Loucy (cell line): Measurements from ENCODE around the gene TRPM6.
A peak's percentile ranks its signal among the peaks of the same experiment; 100 is the strongest.

Experiments
- H2AFZ ChIP-seq: fragments of 200-600 bp; sonication (generic); 2 replicates; pipeline ENCODE4 v1.6.0; 2016; ENCODE audit warnings: antibody characterized with exemption, mild to moderate bottlenecking, low read length, moderate library complexity
- H3F3A ChIP-seq: fragments of 200-600 bp; 2 replicates; pipeline ENCODE4 v1.6.0; 2016; ENCODE audit warnings: antibody characterized with exemption, low read depth, mild to moderate bottlenecking
- H3K27me3 ChIP-seq: fragments of 200-600 bp; sonication (generic); 2 replicates; pipeline ENCODE4 v1.6.1; 2014; ENCODE audit warnings: low read length, mild to moderate bottlenecking; ENCODE audit not compliant: insufficient read depth, poor library complexity, severe bottlenecking
- H3K36me3 ChIP-seq: fragments of 200-600 bp; sonication (generic); 2 replicates; pipeline ENCODE4 v1.6.1; 2016; ENCODE audit warnings: low read length; ENCODE audit not compliant: insufficient read depth
- H3K4me1 ChIP-seq: fragments of 200-600 bp; sonication (generic); 2 replicates; pipeline ENCODE4 v1.5.1; 2014; ENCODE audit warnings: low read length, mild to moderate bottlenecking; ENCODE audit not compliant: insufficient read depth, poor library complexity, severe bottlenecking
- H3K4me2 ChIP-seq: fragments of 200-600 bp; sonication (generic); 2 replicates; pipeline ENCODE4 v1.6.0; 2014; ENCODE audit warnings: antibody characterized with exemption, low read length, low read depth, mild to moderate bottlenecking; ENCODE audit not compliant: poor library complexity, severe bottlenecking
- H3K4me3 ChIP-seq: fragments of 200-600 bp; sonication (generic); 2 replicates; pipeline ENCODE4 v1.5.1; 2014; ENCODE audit warnings: low read length, mild to moderate bottlenecking, mixed read lengths; ENCODE audit not compliant: poor library complexity, severe bottlenecking
- H3K79me2 ChIP-seq: fragments of 200-600 bp; sonication (generic); 2 replicates; pipeline ENCODE4 v1.6.1; 2014; ENCODE audit warnings: low read length; ENCODE audit not compliant: insufficient read depth
- H3K9ac ChIP-seq: fragments of 200-600 bp; sonication (generic); 2 replicates; pipeline ENCODE4 v1.6.0; 2014; ENCODE audit warnings: mild to moderate bottlenecking, low read depth, low read length, moderate library complexity; ENCODE audit not compliant: poor library complexity, severe bottlenecking
- H3K9me2 ChIP-seq: fragments of 200-600 bp; sonication (generic); replicated peaks from 2 replicates; pipeline ENCODE4 v1.6.1; 2016; ENCODE audit warnings: low read depth, low read length, mixed read lengths
- H3K9me3 ChIP-seq: fragments of 200-600 bp; sonication (generic); 2 replicates; pipeline ENCODE4 v1.6.1; 2014; ENCODE audit warnings: mild to moderate bottlenecking, antibody characterized with exemption, low read length, low read depth; ENCODE audit not compliant: insufficient read depth
- H4K20me1 ChIP-seq: fragments of 200-600 bp; sonication (generic); 2 replicates; pipeline ENCODE4 v1.6.0; 2014; ENCODE audit warnings: antibody characterized with exemption, low read length, mild to moderate bottlenecking; ENCODE audit not compliant: insufficient read depth, poor library complexity, severe bottlenecking
- CTCF ChIP-seq: fragments of 200-600 bp; sonication (generic); conservative IDR thresholded peaks from 2 replicates; pipeline ENCODE4 v1.5.1; 2014; ENCODE audit warnings: mild to moderate bottlenecking, antibody characterized with exemption, low read length
- EZH2phosphoT487 ChIP-seq: fragments of 200-600 bp; IDR thresholded peaks from 2 replicates; pipeline ENCODE4 v1.6.1; 2018; ENCODE audit warnings: antibody characterized with exemption, mild to moderate bottlenecking, moderate library complexity, borderline replicate concordance

Gene TRPM6

GRCh38 chr9:74735761-74736160, 152.0 kb downstream of the TRPM6 start:
- Histone ChIP-seq H3K79me2 (no peaks in the 10 kb centered on the region), H3K4me3 (no peak overlapping the region), H3K36me3 (no peaks in the 10 kb centered on the region), H3K4me2 (no peak overlapping the region), H3K9ac (no peak overlapping the region), H3K4me1 (no peaks in the 10 kb centered on the region), H3K9me2 (no peaks in the 10 kb centered on the region), H3K9me3 (no peaks in the 10 kb centered on the region), H2AFZ (no peak overlapping the region), H3F3A (no peaks in the 10 kb centered on the region), H4K20me1 (no peaks in the 10 kb centered on the region), H3K27me3 (no peaks in the 10 kb centered on the region)
- TF ChIP-seq CTCF = no peak
- TF ChIP-seq EZH2phosphoT487 = no peak

GRCh38 chr9:74729136-74729695, 158.5 kb downstream of the TRPM6 start:
- H3K9me2 ChIP-seq = no peaks in the 10 kb centered on the region
- peak overlapping the region; percentile 37 for H3K4me3 ChIP-seq
- no peak overlapping the region for H3K9ac ChIP-seq
- H3K79me2 ChIP-seq = no peaks in the 10 kb centered on the region
- no peaks in the 10 kb centered on the region for H4K20me1 ChIP-seq
- H3K36me3 ChIP-seq = no peaks in the 10 kb centered on the region
- peak overlapping the region; percentile 54 for H3K4me2 ChIP-seq
- no peak overlapping the region for H2AFZ ChIP-seq
- no peak for TF ChIP-seq CTCF
- no peak for TF ChIP-seq EZH2phosphoT487
- H3K4me1 ChIP-seq = peaks cover 6% of the 10 kb centered on the region
- no peaks in the 10 kb centered on the region for H3F3A ChIP-seq
- no peaks in the 10 kb centered on the region for H3K27me3 ChIP-seq
- H3K9me3 ChIP-seq = no peaks in the 10 kb centered on the region

GRCh38 chr9:74728176-74728575, 159.5 kb downstream of the TRPM6 start:
- H2AFZ ChIP-seq = no peak overlapping the region
- H4K20me1 ChIP-seq = no peaks in the 10 kb centered on the region
- H3K9me2 ChIP-seq = no peaks in the 10 kb centered on the region
- TF ChIP-seq CTCF = no peak
- no peak for TF ChIP-seq EZH2phosphoT487
- no peak overlapping the region for H3K9ac ChIP-seq
- H3K27me3 ChIP-seq = no peaks in the 10 kb centered on the region
- no peaks in the 10 kb centered on the region for H3F3A ChIP-seq
- no peaks in the 10 kb centered on the region for H3K79me2 ChIP-seq
- H3K4me2 ChIP-seq = no peak overlapping the region
- H3K4me3 ChIP-seq = no peak overlapping the region
- no peaks in the 10 kb centered on the region for H3K36me3 ChIP-seq
- H3K4me1 ChIP-seq = peaks cover 6% of the 10 kb centered on the region
- no peaks in the 10 kb centered on the region for H3K9me3 ChIP-seq
